Kidney tubule cell (primary cell): ENCODE data around the gene PIP5KL1.

Experiments used
- DNase-seq: peaks from one replicate; pipeline ENCODE4 v3.0.0-alpha.2; 2018; ENCODE audit warnings: low spot score

Gene PIP5KL1

DNA sequence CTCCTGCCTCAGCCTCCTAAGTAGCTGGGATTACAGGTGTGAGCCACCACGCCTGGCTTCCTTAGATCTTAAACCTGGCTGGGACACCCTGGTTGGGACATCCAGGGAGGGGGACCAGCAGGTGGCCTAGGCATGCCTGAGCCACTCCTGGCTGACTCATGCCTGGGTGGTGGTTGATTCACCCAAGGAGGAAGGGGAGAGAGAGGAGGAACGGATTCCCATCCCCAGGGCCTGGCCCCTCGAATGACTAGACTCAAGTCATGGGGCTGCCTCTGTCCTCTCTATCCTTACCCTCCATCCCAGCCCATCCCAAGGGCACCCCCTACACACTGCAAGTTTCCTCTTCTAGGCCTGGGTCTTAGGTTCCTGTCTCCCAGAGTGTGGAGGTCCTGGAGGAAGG is 37.5 kb upstream of the PIP5KL1 start:
- peak; percentile 89 for DNase-seq

DNA sequence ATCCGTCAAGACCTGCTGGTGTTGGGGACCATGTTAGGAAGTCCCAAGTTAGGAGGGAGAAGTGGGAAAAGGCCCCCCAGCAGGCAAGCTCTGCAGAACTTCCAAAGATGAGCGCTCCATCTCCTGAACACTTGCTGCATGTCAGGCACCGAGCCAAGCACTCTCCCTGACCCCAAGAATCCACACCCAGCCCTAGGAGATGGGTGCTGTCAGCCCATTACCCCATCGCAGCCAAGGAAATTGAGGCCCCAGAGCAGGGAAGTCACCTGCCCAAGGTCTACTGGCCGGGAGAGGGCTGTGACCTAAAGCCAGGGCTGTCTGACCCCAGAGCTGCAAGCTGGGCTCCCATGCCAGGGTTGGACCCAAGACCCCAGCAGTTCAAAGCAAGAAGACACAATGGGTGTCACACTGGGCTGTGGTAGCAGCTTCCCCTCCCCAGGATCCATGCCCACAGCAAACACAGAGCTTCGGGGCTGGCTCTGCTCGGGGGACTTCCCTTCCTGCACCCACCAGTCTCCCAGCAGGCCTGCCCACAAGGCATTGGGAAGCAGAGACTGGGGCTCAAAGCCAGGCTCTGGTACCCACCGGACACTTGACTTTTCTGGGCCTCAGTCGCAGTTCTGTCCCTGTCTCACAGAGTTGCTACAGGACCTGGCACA is 36.7 kb upstream of the PIP5KL1 start:
- no peak for DNase-seq

DNA sequence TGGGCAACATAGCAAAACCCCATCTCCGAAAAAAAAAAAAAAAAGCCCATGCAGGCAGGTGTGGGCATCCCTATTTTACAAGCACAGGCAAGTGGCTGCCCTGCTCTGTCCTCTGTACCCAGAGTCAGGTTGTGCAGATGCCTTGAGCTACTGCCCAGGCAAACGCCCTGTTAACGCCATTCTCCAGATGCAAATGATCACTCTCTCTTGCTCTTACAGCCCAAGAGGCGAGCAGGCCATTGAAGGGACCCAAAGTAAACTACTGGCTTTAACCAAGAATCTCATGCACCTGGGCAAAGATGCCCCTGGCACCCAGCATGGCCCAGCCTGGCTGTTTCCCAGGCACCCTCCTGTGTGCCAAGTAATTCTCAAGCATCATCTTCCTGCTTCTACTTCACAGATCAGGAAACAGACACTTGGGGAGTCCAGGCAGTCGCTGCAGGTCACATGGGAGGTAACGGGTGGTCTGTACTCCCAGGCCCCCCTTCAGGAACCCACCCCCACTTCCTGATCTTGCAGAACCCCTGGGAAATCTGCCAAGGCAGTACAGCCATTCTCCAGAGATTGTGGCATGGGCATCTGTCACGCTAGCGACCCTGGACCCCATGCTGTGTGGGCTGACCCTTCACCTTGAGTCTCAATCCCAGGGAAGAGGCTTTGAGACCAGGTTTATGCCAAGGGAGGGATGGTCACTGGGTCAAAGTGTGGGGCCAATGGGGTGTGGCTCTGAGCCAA is 36.0 kb upstream of the PIP5KL1 start:
- DNase-seq = no peak

DNA sequence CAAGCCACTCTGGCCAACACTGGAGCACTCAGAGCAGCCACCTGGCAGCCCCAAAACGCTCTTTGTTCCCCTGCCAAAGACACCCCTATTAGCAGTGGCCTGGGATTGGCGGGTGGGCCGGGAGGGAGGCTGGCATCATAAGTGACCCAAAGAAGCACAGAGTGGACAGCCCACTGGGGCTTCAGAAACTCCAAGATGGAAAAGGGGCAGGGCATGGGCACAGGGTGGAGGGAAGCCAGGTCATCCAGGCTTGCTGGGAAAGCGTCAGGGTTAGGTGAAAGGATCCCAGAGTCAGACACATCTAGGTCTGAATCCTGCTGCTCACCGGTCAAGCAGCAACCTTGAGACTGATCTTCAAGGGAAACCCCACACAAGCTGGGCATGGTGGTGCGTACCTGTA is 35.4 kb upstream of the PIP5KL1 start:
- DNase-seq = no peak

DNA sequence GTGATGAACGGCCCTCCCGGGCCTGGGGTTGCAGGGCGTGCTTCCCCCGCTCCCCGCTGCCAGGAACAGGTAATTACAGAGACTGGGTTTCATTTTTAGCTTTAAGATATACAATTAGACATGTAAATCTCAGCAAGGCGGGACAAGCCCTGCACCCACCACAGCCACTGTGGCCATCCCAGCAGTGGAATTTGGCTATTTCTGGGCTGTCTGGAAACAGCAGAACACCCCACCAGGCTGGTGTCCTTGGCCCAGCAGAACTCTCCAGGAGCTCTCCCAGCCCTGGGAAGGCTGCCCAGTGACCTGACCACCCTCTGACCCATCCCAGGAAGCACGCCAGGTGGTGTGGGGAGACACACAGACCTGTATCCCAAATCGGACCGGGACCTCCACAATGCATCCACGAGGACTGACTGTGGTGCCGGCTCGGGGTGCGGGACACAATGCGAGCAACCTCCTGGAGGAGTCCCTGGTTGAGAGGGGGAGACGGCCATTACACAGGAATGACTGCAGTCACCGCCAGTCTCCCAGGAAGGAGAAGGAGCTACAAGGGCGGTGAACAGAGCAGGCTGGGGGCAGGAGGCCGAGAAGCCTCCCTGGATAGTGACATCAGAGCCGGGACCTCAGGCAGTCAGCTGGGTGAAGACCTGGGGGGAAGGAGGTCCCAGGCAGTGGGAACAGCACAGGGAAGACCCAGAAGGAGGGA is 32.9 kb upstream of the PIP5KL1 start:
- no peak for DNase-seq

DNA sequence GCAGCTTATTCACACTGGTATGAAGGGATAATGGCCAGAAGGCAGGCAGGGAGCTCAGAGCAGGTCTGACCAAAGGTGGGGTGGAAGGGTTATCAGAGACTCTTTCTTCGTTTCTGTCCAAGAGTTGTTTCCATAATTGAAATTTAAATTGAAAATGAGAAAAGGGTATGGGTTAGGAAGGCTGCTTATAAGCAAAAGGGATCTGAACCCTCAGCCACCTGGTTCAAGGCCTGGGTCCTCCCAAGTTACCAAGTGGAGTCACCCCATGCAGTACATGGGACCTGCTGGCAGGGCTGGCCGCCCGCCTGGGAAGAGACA is 32.4 kb upstream of the PIP5KL1 start:
- DNase-seq = no peak

DNA sequence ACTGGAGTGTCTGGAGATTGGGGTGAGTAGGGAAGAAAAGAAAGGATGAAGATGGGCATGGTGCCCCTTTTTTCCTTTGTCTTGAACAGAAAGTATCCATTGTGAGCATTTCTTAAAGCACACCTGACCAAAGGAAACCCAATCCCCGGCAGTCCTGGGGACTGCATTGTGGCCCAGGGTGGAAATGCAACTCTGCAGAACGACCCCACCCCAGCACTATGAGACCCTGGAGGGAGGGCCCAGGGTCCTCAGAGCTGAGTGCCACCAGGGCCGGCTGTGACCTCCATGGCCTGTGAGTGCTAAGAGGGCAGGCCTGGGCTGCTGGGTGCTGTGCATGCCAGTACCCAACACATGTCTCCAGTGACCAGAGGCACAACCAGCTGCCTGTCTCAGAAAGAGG is 31.7 kb upstream of the PIP5KL1 start:
- DNase-seq = no peak

DNA sequence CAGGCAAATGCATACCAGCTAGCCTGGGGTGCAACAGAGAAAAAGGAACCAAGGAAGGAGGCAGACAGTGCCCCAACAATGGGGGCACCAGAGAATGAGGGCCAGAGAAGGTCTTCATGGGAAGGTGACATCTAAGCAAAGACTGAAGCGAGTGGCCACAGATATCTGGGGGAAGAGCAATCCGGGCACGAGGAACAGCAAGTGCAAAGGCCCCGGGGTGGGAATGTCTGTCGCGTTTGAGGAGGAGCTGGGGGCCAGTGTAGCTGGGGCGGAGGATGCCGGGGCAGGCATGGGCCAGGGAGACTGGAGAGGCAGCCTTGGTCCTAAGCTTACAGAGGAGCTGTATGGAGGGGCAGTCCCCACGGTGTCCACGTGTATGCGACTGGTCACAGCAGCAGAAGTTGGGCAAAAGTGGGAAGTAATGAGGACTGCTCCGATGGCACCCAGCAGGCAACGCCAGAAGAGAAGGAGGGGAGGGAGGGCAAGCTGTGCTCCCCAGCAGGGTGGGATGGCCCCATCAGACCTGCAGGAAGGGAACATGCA is 31.1 kb upstream of the PIP5KL1 start:
- DNase-seq = no peak

DNA sequence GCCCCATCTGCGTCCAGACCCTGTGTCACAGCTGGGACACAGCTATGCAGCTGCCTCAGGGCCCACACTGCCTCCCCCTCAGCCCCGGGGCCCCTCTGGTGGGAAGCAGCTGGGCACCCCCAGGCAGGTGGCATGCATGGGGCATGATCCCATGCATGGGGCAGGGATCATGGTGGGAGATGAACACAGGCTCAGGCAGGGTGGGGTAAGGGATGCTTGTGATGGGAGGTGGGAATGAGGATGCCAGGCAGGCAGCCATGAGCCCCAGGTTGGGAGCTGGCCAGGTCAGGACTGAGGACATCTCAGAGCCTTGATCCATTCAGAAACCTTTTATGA is 30.5 kb upstream of the PIP5KL1 start:
- DNase-seq = no peak

DNA sequence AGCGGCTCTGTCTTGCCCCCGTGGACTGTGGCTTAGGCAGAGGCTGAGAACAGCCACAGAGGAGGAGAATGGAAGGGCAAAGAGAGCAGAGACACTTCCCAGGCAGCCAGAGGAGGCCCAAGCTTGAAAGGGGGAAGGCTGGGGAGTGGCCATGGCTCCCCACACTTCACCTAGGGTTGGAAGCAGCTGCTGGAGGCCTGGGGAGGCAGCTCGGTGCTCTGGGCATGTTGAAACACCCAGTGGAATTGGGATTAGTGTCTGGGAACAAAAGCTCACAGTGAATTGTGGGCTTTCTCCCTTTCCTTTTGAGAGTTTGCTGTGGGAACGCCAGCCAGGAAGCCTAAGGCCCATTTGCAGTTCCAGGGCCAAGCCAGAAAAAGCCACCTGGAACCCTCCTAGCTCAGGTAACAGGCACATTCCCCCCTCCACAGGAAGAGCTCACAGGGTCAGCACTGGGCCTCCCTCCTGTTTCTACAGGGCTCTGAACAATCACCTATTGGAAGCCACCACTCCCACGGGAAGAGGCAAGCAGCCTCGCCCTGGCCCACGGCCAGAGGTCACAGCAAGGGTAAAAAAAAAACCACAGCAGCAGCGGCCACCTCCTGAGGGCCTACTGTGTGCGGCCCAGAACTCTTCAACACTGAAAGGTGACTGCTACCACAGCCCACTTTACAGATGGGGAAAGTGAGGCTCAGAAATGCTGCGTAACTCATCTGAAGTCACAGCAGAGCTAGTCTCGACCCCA is 30.0 kb upstream of the PIP5KL1 start:
- DNase-seq = no peak

DNA sequence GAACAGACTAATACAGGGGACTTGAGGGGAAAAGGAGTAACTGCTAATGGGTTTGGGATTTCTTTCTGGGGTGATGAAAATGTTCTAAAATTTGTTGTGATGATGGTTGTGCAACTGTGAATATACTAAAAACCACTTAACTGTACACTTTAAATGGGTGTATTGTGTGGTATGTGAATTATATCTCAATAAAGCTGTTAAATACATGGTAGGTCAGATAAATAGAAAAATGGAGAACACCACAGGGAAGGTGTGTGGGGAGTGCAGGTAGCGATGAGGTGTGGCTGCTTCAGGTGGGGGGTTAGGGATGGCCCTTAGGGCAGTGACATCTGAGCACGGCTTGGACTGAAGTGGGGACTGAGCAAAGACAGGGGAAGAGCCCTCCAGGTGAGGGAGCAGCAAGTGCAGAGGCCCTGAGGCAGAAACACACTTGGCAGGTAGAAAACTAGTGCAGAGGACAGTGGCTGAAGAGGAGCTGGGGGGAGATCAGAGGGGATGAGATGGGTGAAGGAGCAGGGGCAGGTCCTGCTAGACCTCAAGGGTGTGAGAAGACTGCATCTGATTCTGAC is 29.3 kb upstream of the PIP5KL1 start:
- DNase-seq = no peak

DNA sequence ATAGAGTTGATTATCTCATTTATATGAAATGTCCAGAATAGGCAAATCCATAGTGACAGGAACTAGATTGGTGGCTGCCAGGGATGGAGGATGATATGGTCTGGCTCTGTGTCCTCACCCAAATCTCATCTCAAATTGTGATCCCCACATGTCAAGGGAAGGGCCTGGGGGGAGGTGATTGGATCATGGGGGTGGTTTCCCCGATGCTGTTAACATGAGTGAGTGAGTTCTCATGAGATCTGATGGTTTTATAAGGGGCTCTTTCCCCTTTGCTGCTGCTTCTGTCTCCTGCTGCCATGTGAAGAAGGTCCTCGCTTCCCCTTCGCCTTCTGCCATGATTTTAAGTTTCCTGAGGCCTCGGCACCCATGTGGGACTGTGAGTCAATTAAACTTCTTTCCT is 28.8 kb upstream of the PIP5KL1 start:
- no peak for DNase-seq

DNA sequence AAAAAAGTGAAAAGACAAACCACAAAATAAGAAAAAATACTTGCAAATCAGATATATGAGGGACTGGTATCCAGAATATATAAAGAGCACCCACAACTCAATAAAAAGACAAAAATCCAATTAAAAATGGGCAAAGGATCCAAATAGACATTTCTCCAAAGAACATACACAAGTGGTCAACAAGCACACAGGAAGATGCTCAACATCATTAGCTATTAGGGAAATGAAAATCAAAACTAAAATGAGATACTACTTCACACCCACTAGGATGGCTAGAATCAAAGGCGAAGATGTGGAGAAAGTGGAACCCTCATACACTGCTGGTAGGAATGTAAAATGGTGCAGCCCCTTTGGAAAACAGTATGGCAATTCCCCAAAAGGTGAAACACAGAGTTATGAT is 28.2 kb upstream of the PIP5KL1 start:
- no peak for DNase-seq

DNA sequence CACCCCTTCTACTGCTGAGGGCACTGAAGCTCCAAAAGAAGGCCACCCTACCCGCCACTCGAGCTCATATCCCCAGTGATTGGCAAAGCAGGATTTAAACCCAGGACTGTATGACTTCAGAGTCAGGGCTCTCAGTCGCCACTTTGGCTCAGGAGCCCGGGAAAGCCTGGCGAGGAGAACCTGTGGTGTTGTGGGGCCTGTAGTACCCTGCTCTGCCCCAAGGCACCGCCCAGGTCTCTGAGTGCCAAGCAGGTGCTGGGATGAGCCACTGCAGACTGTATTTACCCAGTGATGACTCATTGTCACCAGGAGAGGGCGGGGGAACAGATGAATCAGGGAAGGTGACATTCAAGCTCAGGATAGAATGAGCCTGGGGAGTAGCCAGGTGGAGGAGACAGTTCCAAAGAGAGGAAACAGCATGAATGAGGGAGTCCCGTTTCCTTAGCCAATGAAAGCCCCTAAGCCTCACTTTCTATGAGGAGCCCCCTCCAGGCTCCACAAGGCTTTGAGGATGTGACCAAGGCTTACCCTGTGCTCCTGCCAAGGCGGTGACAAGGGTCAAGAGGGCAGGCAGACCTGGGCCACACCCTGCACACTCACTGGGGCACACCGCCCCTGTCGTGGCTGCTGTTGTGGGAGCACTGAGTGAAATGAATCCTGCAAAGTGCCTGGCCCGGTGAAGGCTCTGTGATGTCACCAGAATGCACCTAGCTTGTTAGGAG is 24.9 kb upstream of the PIP5KL1 start:
- DNase-seq = peak; percentile 95

DNA sequence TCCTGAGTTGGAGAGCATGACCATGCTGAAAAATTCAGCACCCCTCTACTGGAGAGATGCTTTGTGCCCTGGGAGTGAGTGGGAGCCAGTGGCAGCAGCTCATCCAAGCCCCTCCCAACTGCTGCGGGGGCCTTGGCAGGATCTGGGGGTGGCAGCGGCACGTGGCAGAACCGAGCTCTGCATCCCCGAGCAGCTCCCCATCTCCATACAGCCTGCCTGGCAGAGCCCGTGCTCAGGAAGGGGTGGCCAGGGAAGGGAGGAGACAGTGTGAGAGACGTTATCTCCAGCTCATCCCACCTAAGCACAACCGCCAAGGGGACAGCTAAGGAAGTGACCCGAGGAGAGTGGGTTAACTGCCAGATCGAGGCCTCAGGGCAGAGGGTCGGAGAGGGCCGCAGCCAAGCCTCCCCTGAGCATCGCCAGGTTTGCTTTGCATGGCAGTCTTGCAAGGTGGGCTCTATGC is 24.3 kb upstream of the PIP5KL1 start:
- no peak for DNase-seq

DNA sequence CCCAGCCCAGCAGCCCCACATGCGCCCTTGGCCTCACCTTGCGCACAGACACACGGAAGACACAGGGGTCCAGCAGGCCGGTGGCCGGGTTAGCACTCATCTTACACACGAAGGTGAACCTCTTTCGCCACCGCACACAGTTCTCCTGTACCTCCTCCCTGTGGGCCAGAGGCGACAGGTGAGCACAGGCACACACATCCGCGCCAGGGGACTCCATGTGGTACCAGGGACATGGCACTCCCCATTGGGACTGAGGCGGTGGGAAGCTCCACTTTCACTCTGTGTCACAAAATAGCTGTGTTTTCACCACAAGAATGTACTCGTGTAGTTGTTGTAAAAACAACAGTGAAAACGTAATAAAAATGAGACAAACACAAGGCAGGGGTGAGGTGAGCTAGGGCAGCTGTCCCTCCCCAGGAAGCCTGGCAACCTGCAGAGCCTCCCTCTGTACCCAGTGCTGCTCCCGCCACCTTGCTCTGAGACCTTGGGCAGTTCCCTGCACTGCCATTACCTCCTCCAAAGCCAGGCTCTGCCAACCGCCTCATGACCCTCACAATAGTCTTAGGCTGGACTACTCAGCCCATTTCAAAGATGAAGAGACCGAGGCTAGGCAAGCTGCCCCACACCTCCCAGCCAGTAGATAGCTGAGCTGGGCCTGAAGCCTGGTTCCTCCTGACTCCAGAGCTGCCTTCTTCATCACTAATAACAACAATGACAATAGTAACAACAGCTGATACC is 23.4 kb upstream of the PIP5KL1 start:
- DNase-seq = no peak

DNA sequence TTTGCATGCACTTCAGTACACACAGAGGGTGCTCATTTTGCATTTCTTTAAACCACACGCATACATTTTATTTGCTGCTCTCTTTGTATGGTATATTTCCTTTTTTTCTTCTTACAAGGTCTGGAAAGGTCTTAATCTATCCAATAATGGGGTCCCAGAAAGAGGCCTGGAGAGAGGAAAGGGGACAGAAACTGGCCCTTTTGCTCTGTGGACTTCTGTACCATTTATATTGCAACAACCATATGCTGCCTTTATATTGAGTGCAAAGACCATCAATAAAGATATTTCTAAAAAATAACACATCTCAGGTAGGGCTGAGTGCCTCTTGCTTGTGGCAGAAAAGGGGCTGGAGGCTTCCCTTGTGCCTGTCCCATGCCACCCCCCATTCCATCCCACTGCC is 22.6 kb upstream of the PIP5KL1 start:
- no peak for DNase-seq

DNA sequence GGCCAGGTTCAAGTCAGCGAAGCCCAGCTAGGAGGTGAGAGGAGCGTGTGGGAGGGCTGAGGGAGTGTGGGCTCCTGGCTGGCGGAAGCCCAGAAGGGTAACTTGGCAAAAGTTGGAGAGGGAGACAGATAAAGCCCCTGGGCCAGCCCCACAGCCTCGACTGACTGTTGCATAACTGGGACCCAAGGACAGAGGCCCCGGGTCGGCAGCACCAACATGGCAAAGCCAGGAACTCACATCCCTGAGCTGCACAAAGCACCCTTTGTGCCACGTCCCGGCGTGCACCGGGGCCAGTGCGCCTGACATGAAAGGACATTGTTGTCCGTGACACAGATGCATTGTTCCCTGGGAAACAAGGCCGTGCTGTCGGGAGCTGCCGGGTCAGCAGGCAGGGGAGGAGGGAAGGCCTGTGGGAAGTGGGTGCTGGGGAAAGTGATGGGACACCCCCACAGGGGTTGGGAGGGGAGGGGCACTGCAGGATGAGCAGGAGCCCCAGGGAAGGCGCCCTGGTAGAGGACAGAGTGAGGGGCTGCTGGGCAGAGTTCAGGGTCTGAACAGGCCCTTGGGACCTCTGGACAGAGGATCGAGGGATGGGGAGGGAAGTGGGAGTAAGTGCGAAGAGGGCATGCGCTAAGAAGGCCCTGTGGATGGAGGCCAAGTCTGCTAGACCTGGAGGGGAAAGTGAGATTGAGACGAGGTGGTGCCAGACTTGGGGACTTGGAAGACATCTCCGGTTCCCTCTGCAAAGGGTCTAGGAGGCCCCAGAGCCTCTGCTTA is 20.1 kb upstream of the PIP5KL1 start:
- DNase-seq = no peak

DNA sequence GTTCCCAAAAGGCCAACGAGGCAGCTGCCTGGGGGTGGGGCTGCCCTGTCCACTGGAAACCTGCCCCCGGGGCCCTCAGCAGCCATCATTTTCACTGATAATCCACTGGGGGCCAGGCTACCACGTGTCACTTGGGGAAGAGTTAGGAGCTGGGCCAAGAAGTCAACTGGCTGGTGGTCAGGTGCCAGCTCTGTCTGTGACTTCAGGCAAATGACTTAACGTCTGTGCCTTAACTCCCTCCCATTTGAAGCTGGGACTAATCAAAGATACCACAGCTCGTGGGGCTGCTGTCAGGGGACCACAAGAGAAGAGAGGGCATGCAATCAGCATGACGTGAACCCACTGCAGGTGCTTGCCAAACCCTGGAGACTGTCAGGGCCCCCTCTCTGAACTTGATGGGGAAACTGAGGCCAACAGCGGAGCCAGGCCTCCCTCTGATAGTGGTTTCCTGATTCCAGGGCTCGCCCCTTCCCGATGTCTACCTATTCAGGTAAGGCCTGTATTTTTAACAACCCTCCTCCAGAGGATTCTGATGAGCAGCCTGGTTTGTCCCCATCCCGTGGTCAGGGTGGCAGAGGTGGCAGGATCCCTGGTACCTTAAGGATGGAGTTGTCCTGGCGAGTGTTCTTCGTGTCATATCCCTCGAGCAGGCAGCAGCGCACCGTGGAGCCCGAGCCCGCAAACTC is 19.4 kb upstream of the PIP5KL1 start:
- no peak for DNase-seq
